Glutamatergic neuron (in vitro differentiated cells): Measurements from ENCODE around the gene DEFB123. TPM values are rescaled to one million over a fixed set of nuclear protein-coding genes. Genes with fewer than 3 reads are reported as not detected.

Experiments
- DNase-seq: peaks from one replicate; pipeline ENCODE4 v3.0.0; 2022
- H3K27ac Mint-ChIP-seq: one replicate; pipeline ENCODE4 v1.8.0; 2020; ENCODE audit warnings: mild to moderate bottlenecking, mixed read lengths, inconsistent platforms; ENCODE audit not compliant: unreplicated experiment
- H3K27me3 Mint-ChIP-seq: one replicate; pipeline ENCODE4 v1.8.0; 2020; ENCODE audit warnings: mild to moderate bottlenecking, moderate library complexity, mixed read lengths, inconsistent platforms; ENCODE audit not compliant: unreplicated experiment
- H3K36me3 Mint-ChIP-seq: one replicate; pipeline ENCODE4 v1.8.0; 2020; ENCODE audit warnings: mild to moderate bottlenecking, mixed read lengths, inconsistent platforms; ENCODE audit not compliant: unreplicated experiment
- H3K4me1 Mint-ChIP-seq: one replicate; pipeline ENCODE4 v1.8.0; 2020; ENCODE audit warnings: mild to moderate bottlenecking, low read depth, mixed read lengths, inconsistent platforms; ENCODE audit not compliant: unreplicated experiment
- H3K4me3 Mint-ChIP-seq: one replicate; pipeline ENCODE4 v1.8.0; 2020; ENCODE audit warnings: mild to moderate bottlenecking, mixed read lengths, inconsistent platforms; ENCODE audit not compliant: unreplicated experiment
- H3K9me3 Mint-ChIP-seq: one replicate; pipeline ENCODE4 v1.8.0; 2020; ENCODE audit warnings: mild to moderate bottlenecking, moderate library complexity, mixed read lengths, inconsistent platforms; ENCODE audit not compliant: unreplicated experiment
- total RNA-seq: library from RNA; stranded (reverse); fragmentation: NEBNext Ultra II Directional; extraction: Animal tissue kit (Norgen Biotek cat#: 25700); gene quantifications from one replicate; pipeline ENCODE4 v1.2.1, GENCODE V29; 2021; ENCODE audit not compliant: unreplicated experiment
- TF ChIP-seq, protein P1 (sequence below): fragments of 200-600 bp; sonication (generic); IDR thresholded peaks from one replicate; pipeline ENCODE4 v1.5.0; 2021; ENCODE audit not compliant: partially characterized antibody, unreplicated experiment

Gene DEFB123
- total RNA-seq, 1 donor from 2014 or later: not detected

DNA sequence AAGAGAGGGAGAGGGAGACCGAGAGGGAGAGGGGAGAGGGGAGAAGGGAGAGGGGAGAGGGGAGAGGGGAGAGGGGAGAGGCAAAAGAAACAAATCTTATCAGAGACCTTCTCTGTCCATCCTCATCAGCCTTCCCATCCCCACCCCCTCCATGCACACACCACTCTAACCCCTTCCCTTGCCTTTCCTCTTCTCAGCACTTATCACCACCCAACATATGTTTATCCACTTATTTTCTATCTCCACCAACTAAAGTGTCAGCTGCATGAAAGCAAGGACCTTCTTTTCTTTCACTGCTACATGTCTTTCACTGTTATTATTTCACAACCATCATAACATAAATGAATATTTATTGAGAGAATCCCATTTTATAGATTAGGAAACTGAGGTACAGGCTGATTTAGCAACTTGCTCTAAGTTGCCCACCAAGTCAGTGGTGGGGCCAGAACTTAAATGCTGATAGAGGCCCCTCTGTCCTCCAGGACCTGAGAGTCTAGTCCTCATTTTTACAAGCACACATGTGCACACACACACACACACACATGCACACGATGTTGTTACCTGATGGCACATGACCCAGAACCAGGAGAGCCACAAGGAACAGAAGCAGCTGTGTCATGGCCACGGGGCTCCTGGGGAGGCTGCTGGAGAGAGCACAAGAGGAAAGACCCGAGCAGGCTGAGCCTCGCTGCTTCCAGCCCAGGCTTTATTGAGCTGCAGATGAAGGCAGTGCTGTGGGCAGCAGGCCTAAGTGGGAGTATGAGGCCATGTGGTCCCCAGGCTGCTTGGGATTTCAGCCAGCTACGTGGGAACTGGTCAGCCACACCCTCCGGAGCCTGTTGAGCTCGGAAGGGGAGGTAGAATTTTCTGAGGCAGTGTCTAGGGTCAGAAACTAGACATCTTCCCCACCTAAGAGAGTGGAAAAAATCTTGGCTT, 32.2 kb downstream of the DEFB123 start:
- H3K4me3 Mint-ChIP-seq: peak overlapping the region; percentile 43
- H3K36me3 Mint-ChIP-seq: peaks cover 24% of the 10 kb centered on the region
- no peak for DNase-seq
- H3K27ac Mint-ChIP-seq: peak overlapping the region; percentile 65
- TF ChIP-seq, protein P1, sequence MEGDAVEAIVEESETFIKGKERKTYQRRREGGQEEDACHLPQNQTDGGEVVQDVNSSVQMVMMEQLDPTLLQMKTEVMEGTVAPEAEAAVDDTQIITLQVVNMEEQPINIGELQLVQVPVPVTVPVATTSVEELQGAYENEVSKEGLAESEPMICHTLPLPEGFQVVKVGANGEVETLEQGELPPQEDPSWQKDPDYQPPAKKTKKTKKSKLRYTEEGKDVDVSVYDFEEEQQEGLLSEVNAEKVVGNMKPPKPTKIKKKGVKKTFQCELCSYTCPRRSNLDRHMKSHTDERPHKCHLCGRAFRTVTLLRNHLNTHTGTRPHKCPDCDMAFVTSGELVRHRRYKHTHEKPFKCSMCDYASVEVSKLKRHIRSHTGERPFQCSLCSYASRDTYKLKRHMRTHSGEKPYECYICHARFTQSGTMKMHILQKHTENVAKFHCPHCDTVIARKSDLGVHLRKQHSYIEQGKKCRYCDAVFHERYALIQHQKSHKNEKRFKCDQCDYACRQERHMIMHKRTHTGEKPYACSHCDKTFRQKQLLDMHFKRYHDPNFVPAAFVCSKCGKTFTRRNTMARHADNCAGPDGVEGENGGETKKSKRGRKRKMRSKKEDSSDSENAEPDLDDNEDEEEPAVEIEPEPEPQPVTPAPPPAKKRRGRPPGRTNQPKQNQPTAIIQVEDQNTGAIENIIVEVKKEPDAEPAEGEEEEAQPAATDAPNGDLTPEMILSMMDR: no peak
- peaks cover 8% of the 10 kb centered on the region for H3K4me1 Mint-ChIP-seq
- H3K9me3 Mint-ChIP-seq: peaks cover 14% of the 10 kb centered on the region
- H3K27me3 Mint-ChIP-seq: peaks cover 27% of the 10 kb centered on the region

DNA sequence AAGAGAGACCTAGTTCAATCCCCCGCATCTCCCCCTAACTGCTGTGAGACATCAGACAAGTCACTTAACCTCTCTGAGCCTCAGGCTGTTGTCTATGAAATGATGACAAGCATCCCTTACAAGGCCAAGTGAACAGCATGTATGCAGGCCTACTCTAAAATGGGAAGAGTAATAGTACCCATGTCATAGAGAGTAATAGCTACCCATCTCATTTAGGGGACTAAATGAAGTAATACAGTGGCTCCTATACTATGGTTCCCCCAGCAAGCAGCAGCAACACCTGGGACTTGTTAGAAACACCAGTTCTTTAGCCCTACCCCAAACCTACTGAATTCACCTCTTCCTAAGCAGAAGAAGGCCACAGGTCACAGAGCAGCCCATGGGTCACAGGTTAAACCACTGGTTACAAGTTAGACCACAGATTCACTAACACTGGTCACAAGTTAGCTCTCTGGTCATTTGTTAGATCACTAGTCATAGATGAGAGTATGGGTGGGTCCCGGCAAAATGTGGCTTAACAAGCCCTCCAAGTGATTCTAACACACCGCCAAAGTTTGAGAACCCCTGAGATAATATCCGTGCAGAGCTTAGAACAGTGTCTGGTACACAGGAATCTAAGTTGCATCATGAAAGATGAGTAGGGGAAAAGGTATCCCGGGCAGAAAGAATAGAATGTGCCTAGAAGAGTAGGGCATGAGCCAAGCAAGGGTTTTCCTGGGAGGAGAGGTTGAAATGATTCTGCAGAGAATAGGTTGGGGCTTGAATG, 33.1 kb downstream of the DEFB123 start:
- TF ChIP-seq, protein P1: no peak
- Mint-ChIP-seq H3K9me3 (peaks cover 14% of the 10 kb centered on the region), H3K27ac (no peak overlapping the region), H3K36me3 (peaks cover 19% of the 10 kb centered on the region), H3K27me3 (peaks cover 30% of the 10 kb centered on the region), H3K4me3 (peak overlapping the region; percentile 3), H3K4me1 (peaks cover 8% of the 10 kb centered on the region)
- DNase-seq: no peak

DNA sequence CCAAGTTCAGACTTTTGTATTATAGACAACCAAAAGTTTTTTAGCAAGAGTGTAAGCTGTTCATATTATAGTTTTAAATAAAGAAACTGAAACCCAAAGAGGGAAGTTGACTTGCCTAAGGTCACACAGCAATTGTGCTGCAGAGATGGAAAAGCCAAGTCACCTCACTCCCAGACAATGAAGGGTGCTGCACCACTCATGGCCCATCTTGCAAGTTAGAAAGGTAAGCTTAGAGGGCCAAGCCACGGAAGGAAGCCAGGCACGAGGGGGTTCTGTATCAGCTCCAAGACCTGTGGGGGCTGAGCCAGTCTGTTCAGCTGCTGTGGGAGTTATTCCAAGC, 33.6 kb downstream of the DEFB123 start:
- Mint-ChIP-seq H3K27ac (no peak overlapping the region), H3K9me3 (peaks cover 14% of the 10 kb centered on the region)

DNA sequence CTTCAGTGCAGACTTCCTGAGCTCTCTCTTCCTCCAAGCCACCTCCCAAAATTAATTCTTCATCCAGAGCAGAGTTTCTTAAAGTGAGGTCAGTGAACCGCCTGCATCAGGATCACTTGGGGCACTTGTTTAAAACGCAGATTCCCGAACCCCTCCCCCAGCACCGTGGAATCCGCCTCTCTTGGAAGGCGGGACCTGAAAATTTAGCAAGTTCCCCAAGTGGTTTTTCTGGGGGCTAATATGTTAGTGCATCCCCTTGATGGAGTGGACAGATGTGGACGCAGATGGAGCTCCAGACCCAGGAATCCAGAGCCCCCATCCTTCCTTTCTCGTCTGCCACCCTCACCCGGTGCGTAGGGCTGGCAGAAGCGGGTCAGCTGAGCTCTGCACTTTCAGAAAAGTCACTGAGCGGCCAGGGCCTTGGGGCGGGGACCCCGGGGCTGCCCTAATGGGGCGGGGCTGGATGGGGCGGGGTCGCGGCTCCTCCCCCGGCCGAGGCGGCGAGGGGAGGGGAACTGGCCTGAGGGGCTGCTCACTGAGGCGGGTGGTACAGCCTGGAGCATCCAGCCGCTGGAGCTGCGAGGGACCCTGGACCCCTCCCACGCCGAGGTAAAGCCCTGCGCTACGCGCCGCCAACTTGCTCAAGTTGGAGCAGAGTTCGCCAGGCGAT, 34.5 kb downstream of the DEFB123 start, which contains the start of the genes DEFB124 and REM1:
DEFB124 (minus strand) TSS at position 370 of the 670 bp plus-strand sequence. CDS start 2,114 bp downstream, outside the sequence.
REM1 (plus strand) TSS at position 531 of the 670 bp plus-strand sequence. CDS start 1,158 bp downstream, outside the sequence.
- no peak within 1 kb of the TSS for H3K27ac Mint-ChIP-seq
- H3K4me1 Mint-ChIP-seq: peaks cover 8% of the 10 kb centered on the region
- peak; percentile 75 for DNase-seq
- H3K36me3 Mint-ChIP-seq: peaks cover 19% of the 10 kb centered on the region
- TF ChIP-seq, protein P1: no peak
- H3K9me3 Mint-ChIP-seq: peaks cover 16% of the 10 kb centered on the region
- H3K4me3 Mint-ChIP-seq: peak within 1 kb of the TSS; percentile 79
- peaks cover 30% of the 10 kb centered on the region for H3K27me3 Mint-ChIP-seq

More for the DNA sequence above, 33.6 kb downstream of the DEFB123 start:
- TF ChIP-seq, protein P1: no peak
- H3K27me3 Mint-ChIP-seq: peaks cover 30% of the 10 kb centered on the region
- peak overlapping the region; percentile 63 for H3K4me3 Mint-ChIP-seq
- H3K4me1 Mint-ChIP-seq: peaks cover 8% of the 10 kb centered on the region
- peaks cover 19% of the 10 kb centered on the region for H3K36me3 Mint-ChIP-seq
- DNase-seq: no peak
